Measurements from ENCODE around the gene PC. TPM values are rescaled to one million over a fixed set of nuclear protein-coding genes. Genes with fewer than 3 reads are reported as not detected.
"Not testable (repeated sequence)": the region's sequence is repeated elsewhere in the genome, so short reads cannot be mapped to it uniquely, and the experiment has no call there.

PC gene, protein sequence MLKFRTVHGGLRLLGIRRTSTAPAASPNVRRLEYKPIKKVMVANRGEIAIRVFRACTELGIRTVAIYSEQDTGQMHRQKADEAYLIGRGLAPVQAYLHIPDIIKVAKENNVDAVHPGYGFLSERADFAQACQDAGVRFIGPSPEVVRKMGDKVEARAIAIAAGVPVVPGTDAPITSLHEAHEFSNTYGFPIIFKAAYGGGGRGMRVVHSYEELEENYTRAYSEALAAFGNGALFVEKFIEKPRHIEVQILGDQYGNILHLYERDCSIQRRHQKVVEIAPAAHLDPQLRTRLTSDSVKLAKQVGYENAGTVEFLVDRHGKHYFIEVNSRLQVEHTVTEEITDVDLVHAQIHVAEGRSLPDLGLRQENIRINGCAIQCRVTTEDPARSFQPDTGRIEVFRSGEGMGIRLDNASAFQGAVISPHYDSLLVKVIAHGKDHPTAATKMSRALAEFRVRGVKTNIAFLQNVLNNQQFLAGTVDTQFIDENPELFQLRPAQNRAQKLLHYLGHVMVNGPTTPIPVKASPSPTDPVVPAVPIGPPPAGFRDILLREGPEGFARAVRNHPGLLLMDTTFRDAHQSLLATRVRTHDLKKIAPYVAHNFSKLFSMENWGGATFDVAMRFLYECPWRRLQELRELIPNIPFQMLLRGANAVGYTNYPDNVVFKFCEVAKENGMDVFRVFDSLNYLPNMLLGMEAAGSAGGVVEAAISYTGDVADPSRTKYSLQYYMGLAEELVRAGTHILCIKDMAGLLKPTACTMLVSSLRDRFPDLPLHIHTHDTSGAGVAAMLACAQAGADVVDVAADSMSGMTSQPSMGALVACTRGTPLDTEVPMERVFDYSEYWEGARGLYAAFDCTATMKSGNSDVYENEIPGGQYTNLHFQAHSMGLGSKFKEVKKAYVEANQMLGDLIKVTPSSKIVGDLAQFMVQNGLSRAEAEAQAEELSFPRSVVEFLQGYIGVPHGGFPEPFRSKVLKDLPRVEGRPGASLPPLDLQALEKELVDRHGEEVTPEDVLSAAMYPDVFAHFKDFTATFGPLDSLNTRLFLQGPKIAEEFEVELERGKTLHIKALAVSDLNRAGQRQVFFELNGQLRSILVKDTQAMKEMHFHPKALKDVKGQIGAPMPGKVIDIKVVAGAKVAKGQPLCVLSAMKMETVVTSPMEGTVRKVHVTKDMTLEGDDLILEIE
- 30.3 TPM for total RNA-seq (ENCODE audit: insufficient read depth, low replicate concordance)

- peak; percentile 100 for DNase-seq (ENCODE audit: low spot score)
Observed at GRCh38 chr11:66958232-66958955, at the start of gene PC. PC (minus strand) TSS chr11:66958383; CDS start chr11:66872159, 86,224 bp downstream.

GRCh38 chr11:67007126-67007525 is 48.9 kb upstream of the PC start:
- DNase-seq (ENCODE audit: low spot score) = no peak

GRCh38 chr11:67006029-67006884 is 48.1 kb upstream of the PC start:
- DNase-seq (ENCODE audit: low spot score) = no peak

DNA sequence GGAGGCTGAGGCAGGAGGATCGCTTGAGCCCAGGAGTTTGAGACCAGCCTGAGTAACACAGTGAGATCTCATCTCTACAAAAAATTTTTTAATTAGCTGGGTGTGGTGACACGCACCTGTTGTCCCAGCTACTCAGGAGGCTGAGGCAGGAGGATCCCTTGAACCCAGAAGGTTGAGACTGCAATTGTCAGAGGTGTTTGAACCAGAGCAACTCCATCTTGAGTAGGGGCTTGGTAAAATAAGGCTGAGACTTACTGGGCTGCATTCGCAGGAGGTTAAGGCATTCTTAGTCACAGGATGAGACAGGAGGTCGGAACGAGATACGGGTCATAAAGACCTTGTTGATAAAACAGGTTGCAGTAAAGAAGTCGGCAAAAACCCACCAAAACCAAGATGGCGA is 47.0 kb upstream of the PC start:
- not testable (repeated sequence) for DNase-seq (ENCODE audit: low spot score)

DNA sequence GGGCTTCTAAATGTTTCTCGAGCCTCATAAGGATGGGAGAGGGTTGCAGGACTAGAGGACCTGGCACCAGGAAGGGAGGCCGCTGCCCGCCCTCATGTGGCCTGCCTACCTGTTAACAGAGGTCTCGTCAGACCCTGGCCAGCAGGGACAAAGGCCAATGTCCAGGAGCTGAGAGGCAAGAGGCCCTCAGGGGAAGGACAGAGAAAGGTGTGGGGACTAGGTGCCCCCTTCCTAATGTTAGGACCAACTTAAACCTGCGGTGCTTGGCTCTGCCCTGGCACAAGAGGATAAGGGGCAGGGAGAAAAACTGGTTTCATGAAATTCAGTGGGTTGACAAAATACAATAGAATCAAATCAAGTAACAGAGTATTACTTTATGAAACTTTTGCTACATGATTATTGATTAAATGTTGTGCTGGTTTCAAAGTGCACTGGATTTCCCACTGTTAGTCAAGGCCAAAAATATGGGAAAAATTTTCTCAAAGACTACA is 44.8 kb upstream of the PC start:
- DNase-seq (ENCODE audit: low spot score) = no peak

DNA sequence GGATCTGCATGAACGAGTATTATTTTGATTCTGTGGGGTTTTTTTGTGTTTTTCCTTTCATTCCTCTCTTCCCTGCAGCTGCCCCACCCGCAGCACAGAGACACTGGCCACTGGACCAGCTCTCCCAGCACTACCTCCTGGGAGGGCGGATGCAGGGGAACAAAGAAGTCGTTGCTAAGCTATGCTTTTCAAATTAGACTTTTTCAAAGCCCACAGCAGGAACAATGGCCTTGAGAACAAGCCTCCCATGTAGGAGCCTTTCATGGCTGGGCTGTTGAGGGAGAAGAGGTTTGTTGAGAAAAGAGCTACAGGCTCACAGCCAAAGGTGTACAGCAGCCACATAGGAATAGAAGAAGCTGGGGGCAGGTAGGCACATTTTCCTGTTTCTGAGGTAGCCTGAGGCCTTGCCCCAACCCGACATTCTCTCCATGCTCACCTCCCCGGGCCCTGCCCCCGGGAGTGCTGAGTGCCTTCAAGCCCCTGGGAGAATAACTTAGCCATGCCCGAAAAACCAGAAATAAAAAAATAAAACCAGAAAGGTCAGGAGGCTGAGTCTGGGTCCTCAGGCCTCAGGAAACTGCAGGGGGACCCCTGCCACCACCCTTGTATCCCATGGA is 44.2 kb upstream of the PC start:
- DNase-seq (ENCODE audit: low spot score) = no peak

DNA sequence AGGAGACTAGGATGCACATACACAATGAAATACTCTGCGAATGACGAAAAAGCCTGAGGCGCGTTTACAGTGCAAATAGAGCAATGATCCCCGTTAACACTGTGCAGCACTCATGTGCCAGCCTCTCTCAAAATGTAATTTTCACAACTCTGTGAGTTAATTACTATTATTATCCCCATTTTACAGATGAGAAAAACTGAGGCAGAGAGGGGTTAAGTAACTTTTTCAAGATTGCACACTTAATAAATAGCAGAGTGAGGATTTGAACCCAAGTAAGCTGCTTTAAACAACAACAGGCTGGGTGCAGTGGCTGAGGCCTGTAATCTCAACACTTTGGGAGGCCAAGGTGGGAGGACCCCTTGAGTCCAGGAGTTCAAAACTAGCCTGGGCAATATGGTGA is 43.1 kb upstream of the PC start:
- no peak for DNase-seq (ENCODE audit: low spot score)

DNA sequence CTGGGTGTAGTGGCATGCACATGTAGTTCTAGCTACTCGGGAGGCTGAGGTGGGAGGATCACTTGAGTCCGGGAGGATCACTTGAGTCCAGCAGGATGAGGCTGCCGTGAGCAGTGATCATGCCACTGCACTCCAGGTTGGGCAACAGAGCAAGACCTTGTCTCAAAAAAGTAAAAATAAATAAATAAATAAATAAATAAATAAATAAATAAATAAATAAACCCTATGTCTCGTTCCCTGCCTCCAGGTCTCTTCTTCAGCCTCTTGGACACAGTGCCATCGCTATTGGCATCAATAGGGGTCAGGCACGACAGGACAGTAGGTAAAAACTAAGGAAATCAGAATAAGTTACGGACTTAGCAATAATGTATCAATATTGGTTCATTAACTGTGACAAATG is 41.4 kb upstream of the PC start:
- no peak for DNase-seq (ENCODE audit: low spot score)

DNA sequence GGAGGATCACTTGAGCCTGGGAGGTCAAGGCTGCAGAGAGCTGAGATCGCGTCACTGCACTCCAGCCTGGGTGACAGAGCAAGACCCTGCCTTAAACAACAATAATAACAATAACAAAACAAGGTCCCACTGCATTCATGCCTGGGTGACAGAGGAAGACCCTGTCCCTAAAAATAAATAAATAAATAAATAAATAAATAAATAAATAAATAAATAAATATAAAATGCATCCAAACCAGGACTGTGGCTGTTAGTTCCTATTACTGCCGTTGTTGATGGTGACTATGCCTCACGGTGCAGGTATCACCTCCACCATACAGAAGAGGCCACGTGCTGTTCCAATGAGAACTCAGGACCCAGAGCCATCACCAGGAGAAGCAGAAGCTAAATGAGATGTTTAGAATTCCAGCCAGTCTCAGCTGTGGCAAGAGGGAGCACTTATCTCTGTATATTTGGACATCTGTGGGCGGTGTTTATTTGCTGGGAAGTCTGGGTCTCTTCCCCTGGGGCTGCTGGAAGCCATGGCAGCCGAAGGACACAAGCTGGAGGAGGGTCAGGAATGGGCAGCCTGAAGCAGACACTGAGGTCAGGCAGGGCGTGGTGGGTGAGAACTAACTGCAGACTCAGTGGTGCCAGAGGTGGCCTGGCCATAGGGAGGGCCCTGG is 38.6 kb upstream of the PC start:
- peak; percentile 53 for DNase-seq (ENCODE audit: low spot score)

- DNase-seq (ENCODE audit: low spot score) = no peak
Observed at GRCh38 chr11:66992041-66992440, 33.9 kb upstream of the PC start.

- DNase-seq (ENCODE audit: low spot score) = not testable (repeated sequence)
Observed at GRCh38 chr11:66989360-66989759, 31.2 kb upstream of the PC start.

GRCh38 chr11:66988741-66989140 is 30.6 kb upstream of the PC start:
- not testable (repeated sequence) for DNase-seq (ENCODE audit: low spot score)

- DNase-seq (ENCODE audit: low spot score) = no peak
Observed at GRCh38 chr11:66987924-66988637, 29.9 kb upstream of the PC start.

DNA sequence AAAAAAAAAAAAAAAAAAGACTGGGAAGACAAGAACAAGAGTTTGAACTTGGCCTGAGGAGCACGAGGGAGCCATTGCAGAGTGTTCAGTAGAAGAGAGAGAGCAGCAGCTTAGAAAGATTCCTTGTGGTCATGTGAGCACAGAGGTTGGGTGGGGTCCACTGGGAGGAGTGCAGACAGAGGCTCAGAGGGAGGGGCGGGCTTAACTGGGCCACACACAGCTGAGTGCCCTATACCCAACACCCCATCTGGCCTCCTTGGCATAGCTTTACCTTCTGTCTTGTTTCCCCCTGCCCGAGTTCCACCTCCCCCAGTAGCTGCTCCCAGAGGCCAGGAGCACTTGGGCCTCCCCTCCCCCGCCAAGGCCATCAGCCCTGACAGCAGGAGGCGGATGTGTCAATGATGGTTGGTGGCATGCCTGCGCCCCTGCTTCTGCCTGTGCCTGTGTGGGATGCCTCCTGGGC is 29.0 kb upstream of the PC start:
- peak; percentile 31 for DNase-seq (ENCODE audit: low spot score)

DNA sequence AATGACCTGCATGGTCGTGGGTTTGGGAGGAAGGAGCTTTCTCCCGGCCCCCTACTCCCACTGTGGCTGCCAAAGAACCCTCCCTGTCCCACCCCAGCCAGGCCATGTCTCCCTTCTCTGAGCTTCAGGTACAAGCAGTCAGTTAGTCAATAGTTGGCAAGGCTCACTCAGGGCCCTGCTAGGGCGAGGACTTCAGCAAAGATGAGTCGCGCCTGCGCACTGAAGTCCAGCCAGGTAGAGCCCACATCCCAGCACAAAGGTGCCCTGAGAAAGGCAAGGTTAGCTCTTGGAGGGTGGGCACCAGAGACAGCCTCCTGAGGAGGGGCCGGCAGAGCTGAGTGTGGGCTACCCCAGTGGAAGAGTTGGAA is 28.0 kb upstream of the PC start:
- no peak for DNase-seq (ENCODE audit: low spot score)

- no peak for DNase-seq (ENCODE audit: low spot score)
Observed at GRCh38 chr11:66985508-66986177, 27.5 kb upstream of the PC start.

DNA sequence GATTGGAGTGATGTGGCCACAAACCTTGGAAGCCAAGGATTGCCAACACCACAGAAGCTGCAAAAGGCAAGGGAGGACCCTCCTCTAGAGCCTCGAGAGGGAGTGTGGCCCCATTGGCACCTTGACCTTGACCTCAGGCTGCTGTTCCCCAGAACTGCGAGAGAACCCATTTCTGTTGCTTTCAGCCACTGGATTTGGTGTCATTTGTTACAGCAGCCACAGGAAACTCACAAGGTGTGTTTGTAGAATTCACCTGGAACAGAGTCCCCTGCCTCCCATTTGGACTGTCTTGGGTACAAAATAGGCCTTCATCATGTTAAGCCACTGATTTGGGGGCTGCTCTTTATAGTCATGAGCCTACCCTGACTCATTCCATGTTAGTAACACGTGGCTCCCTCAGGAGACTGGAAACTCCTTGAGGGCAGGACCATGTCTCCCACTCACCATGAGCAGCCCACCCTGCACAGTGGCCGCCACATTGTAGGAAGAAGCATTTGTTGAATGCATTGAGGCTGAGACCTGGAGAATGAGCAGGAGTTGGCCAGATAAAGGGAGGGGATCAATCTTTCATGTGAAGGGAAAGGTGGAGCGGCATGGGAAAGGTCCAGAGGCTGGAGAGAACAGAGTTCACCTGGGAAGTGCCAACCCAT is 25.2 kb upstream of the PC start:
- no peak for DNase-seq (ENCODE audit: low spot score)
